Activated T-cell treated with anti-CD3 and anti-CD28 coated beads, Interleukin-2, amount 50 U/mL, for 72 hours (primary cell): Measurements from ENCODE around the gene NRG2. TPM values are rescaled to one million over a fixed set of nuclear protein-coding genes. Genes with fewer than 3 reads are reported as not detected.

Experiments used
- ATAC-seq, 2 donors: fragments of 150-1000 bp; cut with Tn5 transposase; replicated peaks in 1 of 2; 2 replicates each; pipeline ENCODE4 v1.10.0; 2021; ENCODE audit warnings: moderate library complexity in 2 of 2, mild to moderate bottlenecking in 1 of 2
- DNase-seq, 2 donors: peaks; one replicate each; pipeline ENCODE4 v3.0.0; 2021 to 2022; ENCODE audit warnings: mixed read lengths in 1 of 2
- H3K27ac Mint-ChIP-seq: one replicate; pipeline ENCODE4 v1.8.0; 2022; ENCODE audit warnings: mild to moderate bottlenecking, moderate library complexity, mixed read lengths
- H3K27me3 Mint-ChIP-seq: one replicate; pipeline ENCODE4 v1.8.0; 2022; ENCODE audit warnings: low read depth, mixed read lengths
- H3K36me3 Mint-ChIP-seq, 2 donors: one replicate each; pipeline ENCODE4 v1.8.0; 2022; ENCODE audit warnings: mixed read lengths in 2 of 2, mild to moderate bottlenecking in 1 of 2; ENCODE audit not compliant: insufficient read depth in 2 of 2
- H3K4me1 Mint-ChIP-seq: one replicate; pipeline ENCODE4 v1.8.0; 2022; ENCODE audit warnings: low read depth, mixed read lengths
- H3K4me3 Mint-ChIP-seq, 2 donors: one replicate each; pipeline ENCODE4 v1.8.0; 2022; ENCODE audit warnings: mild to moderate bottlenecking in 2 of 2, mixed read lengths in 2 of 2, moderate library complexity in 2 of 2
- H3K9me3 Mint-ChIP-seq, 2 donors: one replicate each; pipeline ENCODE4 v1.8.0; 2022; ENCODE audit warnings: mixed read lengths in 2 of 2
- total RNA-seq, 2 donors: library from RNA; stranded (reverse); gene quantifications; one replicate each; pipeline ENCODE4 v1.2.3, GENCODE V29; 2022

NRG2 gene
- total RNA-seq, 2 donors from 2014 or later = 0.07 to 0.23 TPM

- Mint-ChIP-seq H3K4me1 (no peaks in the 10 kb centered on the region), H3K36me3 (no peaks in the 10 kb centered on the region), H3K4me3 (no peak overlapping the region), H3K9me3 (no peaks in the 10 kb centered on the region), H3K27ac (no peak overlapping the region), H3K27me3 (no peaks in the 10 kb centered on the region)
- ATAC-seq = no peak
- no peak for DNase-seq
Observed at GRCh38 chr5:140015706-140016105, 27.4 kb downstream of the NRG2 start.

GRCh38 chr5:140014751-140015150, 28.3 kb downstream of the NRG2 start:
- Mint-ChIP-seq H3K4me1 (no peaks in the 10 kb centered on the region), H3K9me3 (no peaks in the 10 kb centered on the region), H3K27ac (no peak overlapping the region), H3K4me3 (no peak overlapping the region), H3K36me3 (no peaks in the 10 kb centered on the region), H3K27me3 (peaks cover under 1% of the 10 kb centered on the region)
- ATAC-seq (no peak), DNase-seq (no peak)

DNA sequence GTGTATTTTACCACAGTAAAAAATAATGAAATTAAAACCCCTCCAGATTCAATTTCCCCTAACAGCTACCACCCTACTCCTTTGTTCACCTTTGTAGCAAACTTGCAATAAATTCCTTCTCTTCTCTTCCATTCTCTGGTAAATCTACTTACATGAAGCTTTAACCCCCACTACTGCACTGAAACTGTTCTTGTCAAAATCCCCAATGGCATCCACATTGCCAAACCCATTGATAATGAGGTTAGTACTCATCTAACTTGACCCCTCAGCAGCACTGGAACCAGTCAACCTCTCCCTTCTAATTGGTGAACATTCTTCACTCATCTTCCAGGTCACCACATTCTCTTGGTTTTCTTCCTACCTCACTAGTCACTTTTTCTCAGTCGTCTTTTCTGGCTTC, 29.6 kb downstream of the NRG2 start:
- no peak for DNase-seq
- Mint-ChIP-seq H3K27me3 (peaks cover 5% of the 10 kb centered on the region), H3K4me3 (no peak overlapping the region), H3K27ac (no peak overlapping the region), H3K36me3 (no peaks in the 10 kb centered on the region), H3K9me3 (no peaks in the 10 kb centered on the region), H3K4me1 (no peaks in the 10 kb centered on the region)
- no peak for ATAC-seq

DNA sequence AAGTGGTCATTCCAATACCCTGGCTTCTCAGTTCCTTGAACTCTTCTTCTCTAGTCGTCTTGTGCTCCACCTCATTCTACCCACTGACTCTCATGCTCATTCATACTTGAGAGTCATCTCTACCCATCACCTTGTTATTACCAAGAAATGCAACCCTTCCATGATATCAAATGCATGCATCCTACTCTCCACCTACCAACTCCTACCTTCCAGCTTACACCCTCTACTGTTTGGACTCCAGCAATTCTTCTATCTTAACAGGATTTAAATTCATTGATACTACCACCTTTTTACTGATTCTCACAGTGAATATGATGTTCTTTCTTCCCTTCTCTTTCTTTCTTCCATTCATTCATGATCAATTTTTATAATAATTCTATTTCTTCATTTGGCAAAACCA, 30.7 kb downstream of the NRG2 start:
- no peak overlapping the region for H3K27ac Mint-ChIP-seq
- H3K4me3 Mint-ChIP-seq = no peak overlapping the region
- no peaks in the 10 kb centered on the region for H3K36me3 Mint-ChIP-seq
- H3K9me3 Mint-ChIP-seq = no peaks in the 10 kb centered on the region
- H3K4me1 Mint-ChIP-seq = no peaks in the 10 kb centered on the region
- ATAC-seq (no peak), DNase-seq (no peak)
- peaks cover 5% of the 10 kb centered on the region for H3K27me3 Mint-ChIP-seq

GRCh38 chr5:140011297-140011802, 31.7 kb downstream of the NRG2 start:
- H3K27me3 Mint-ChIP-seq = peaks cover 5% of the 10 kb centered on the region
- H3K9me3 Mint-ChIP-seq = no peaks in the 10 kb centered on the region
- H3K4me3 Mint-ChIP-seq = no peak overlapping the region
- DNase-seq (no peak), ATAC-seq (no peak)
- H3K27ac Mint-ChIP-seq = no peak overlapping the region
- H3K36me3 Mint-ChIP-seq = no peaks in the 10 kb centered on the region
- H3K4me1 Mint-ChIP-seq = no peaks in the 10 kb centered on the region

DNA sequence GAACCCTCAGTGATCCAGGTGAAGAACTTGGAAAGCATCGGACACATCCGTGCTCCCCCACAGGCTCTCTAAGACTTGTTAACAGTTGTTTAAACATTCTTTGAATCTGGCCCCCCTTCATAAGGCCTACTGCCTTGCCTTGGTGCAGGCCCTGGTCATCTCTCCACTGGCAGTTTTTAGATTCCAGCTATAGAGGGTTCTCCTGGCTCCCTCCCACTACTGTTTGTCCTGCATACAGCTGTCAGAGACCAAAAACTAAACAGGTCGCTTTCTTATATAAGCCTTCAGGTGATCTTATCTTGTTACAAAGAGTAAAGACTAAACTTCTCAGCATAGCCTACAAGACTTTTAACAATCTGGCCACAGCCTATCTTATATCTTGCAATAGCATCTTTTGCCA, 32.3 kb downstream of the NRG2 start:
- no peaks in the 10 kb centered on the region for H3K36me3 Mint-ChIP-seq

DNA sequence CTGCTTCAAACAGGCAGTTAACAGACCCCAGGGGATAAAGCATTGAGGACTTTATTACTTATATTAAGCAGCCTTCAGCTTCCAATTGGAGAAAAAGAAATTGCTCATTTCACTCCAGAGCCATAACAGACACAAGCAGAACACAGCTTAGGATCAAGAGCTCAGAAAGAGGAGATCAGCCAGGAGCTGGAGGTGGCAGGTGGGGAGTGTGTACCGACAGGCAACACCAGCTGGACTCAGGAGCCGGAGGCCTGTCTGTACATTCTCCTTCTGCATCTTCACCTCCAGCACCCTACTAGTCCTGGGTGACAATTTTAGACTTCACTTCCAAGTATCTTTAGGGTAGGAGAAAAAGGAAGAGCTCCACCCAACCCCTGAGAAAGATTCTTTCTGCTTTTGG, 35.8 kb downstream of the NRG2 start:
- H3K4me1 Mint-ChIP-seq = no peaks in the 10 kb centered on the region
- peaks cover 33% of the 10 kb centered on the region for H3K27me3 Mint-ChIP-seq
- no peaks in the 10 kb centered on the region for H3K36me3 Mint-ChIP-seq
- no peaks in the 10 kb centered on the region for H3K9me3 Mint-ChIP-seq
- H3K27ac Mint-ChIP-seq = no peak overlapping the region
- DNase-seq = no peak
- H3K4me3 Mint-ChIP-seq = no peak overlapping the region
- no peak for ATAC-seq

More for the DNA sequence above, 32.3 kb downstream of the NRG2 start:
- Mint-ChIP-seq H3K27ac (no peak overlapping the region), H3K9me3 (no peaks in the 10 kb centered on the region), H3K4me1 (no peaks in the 10 kb centered on the region), H3K4me3 (no peak overlapping the region), H3K27me3 (peaks cover 5% of the 10 kb centered on the region)
- DNase-seq (no peak), ATAC-seq (no peak)

- Mint-ChIP-seq H3K27ac (no peak overlapping the region), H3K36me3 (no peaks in the 10 kb centered on the region), H3K27me3 (peaks cover 45% of the 10 kb centered on the region)
Observed at GRCh38 chr5:140005145-140005591, 37.9 kb downstream of the NRG2 start.

DNA sequence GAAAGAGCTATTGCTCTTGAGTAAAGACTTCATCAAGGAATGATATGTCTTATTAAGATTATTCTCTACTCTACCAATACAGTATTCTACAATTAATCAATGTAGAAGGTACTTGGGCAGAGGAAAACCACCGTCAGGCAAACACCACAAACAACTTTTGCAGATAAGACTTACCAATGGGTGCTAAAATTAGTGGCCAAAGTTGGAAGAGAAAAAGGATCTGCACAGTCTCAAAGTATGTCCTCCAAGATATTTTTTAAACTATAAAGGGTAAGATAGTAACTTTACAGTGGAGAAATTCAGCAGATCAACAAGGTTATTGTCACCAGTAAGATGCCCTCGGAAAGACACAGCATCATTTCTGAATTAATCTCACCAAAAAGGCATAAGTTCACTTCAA, 38.9 kb downstream of the NRG2 start:
- DNase-seq (no peak), ATAC-seq (no peak)
- H3K36me3 Mint-ChIP-seq = no peaks in the 10 kb centered on the region
- no peak overlapping the region for H3K4me3 Mint-ChIP-seq
- H3K27me3 Mint-ChIP-seq = peaks cover 40% of the 10 kb centered on the region
- H3K9me3 Mint-ChIP-seq = no peaks in the 10 kb centered on the region
- no peak overlapping the region for H3K27ac Mint-ChIP-seq
- no peaks in the 10 kb centered on the region for H3K4me1 Mint-ChIP-seq

More at GRCh38 chr5:140005145-140005591, 37.9 kb downstream of the NRG2 start:
- DNase-seq = no peak
- no peak for ATAC-seq
- H3K4me3 Mint-ChIP-seq = no peak overlapping the region
- no peaks in the 10 kb centered on the region for H3K9me3 Mint-ChIP-seq
- no peaks in the 10 kb centered on the region for H3K4me1 Mint-ChIP-seq

DNA sequence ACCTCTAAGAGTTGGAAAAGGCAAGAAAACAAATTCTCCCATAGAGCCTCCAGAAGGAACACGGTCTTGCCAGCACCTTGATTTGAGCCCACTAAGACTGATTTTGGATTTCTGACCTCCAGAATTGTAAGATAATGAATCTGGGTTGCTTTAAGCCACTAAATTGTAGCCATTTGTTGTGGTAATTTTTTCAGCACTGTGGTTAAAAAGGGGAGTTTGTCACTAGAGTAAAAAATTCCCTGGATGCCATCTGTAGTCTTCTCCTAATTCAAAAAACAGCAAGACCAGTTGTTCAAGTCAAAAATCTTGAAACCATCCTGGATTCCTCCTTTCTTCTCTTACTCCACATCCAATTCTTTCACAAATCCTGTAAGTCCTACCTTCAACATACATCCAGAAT, 39.6 kb downstream of the NRG2 start:
- Mint-ChIP-seq H3K4me1 (no peaks in the 10 kb centered on the region), H3K36me3 (no peaks in the 10 kb centered on the region), H3K27me3 (peaks cover 40% of the 10 kb centered on the region), H3K27ac (no peak overlapping the region), H3K4me3 (no peak overlapping the region), H3K9me3 (no peaks in the 10 kb centered on the region)
- DNase-seq = no peak
- ATAC-seq = no peak

DNA sequence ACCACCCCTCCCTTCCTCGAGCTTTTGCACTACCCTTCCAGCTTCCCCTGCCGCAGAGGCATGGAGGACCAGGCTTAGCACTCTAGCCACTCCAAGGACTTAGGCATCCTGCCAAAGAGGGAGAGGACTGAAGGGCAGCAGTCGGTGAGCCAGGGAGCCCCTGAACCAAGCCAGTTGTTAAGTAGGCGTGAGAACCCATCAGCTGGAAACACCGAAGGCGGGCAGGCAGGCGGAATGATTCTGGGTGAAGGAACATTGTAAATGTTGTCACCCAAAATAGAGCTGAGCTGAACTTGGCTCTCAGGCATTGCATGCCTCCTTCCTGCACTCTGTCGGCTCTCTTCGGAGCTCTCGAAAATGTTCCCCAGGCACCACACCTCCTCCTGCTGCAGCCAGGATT, 42.8 kb downstream of the NRG2 start:
- ATAC-seq (no peak), DNase-seq (no peak)
- Mint-ChIP-seq H3K27ac (no peak overlapping the region), H3K36me3 (no peaks in the 10 kb centered on the region), H3K9me3 (no peaks in the 10 kb centered on the region), H3K4me3 (no peak overlapping the region), H3K27me3 (peaks cover 42% of the 10 kb centered on the region), H3K4me1 (no peaks in the 10 kb centered on the region)

- H3K4me3 Mint-ChIP-seq = no peak overlapping the region
- no peaks in the 10 kb centered on the region for H3K9me3 Mint-ChIP-seq
- no peak overlapping the region for H3K27ac Mint-ChIP-seq
- ATAC-seq (no peak), DNase-seq (no peak)
- peaks cover 43% of the 10 kb centered on the region for H3K27me3 Mint-ChIP-seq
- H3K4me1 Mint-ChIP-seq = no peaks in the 10 kb centered on the region
- no peaks in the 10 kb centered on the region for H3K36me3 Mint-ChIP-seq
Observed at GRCh38 chr5:139998837-139999236, 44.3 kb downstream of the NRG2 start.

DNA sequence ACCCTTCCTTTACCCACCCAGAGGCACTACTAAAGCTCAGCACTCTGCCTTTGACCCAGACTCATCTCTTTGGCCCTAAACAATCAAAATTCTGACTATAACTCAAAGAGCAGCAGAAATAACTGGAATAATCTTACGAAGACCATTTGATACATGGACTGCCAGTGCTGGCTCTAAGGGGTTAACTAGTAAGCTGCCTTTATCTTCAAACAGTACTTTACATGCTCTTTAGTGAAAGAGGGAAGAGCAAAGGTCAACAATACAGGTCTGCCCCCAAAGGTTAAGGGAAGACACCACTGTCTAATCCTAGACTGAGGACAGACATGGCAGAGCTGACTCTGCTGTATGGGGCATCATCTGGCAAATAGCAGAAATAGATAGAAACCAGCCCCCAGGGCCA, 45.8 kb downstream of the NRG2 start:
- no peak overlapping the region for H3K27ac Mint-ChIP-seq
- DNase-seq (no peak), ATAC-seq (no peak)
- peaks cover 41% of the 10 kb centered on the region for H3K27me3 Mint-ChIP-seq
- no peak overlapping the region for H3K4me3 Mint-ChIP-seq
- no peaks in the 10 kb centered on the region for H3K36me3 Mint-ChIP-seq
- no peaks in the 10 kb centered on the region for H3K9me3 Mint-ChIP-seq
- H3K4me1 Mint-ChIP-seq = no peaks in the 10 kb centered on the region

DNA sequence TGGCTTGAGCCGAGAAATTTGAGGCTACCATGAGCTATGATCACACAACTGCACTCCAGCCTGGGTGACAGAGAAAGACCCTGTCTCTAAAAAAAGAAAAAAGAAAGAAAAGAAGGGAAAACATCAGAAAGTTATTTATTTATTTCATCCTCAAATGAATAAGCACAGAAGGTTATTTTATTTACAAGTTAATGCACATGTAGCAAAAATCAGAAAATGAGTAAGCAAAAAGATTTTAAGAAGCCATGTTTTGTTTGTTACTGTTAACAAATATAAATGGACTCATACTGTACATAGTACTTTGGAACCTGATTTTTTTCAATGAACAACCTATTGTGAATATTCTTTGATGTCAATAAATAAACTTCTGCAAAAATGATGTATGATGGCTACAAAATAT, 47.2 kb downstream of the NRG2 start:
- no peak for DNase-seq
- no peak overlapping the region for H3K4me3 Mint-ChIP-seq
- H3K27ac Mint-ChIP-seq = no peak overlapping the region
- no peaks in the 10 kb centered on the region for H3K4me1 Mint-ChIP-seq
- H3K36me3 Mint-ChIP-seq = no peaks in the 10 kb centered on the region
- H3K27me3 Mint-ChIP-seq = peaks cover 44% of the 10 kb centered on the region
- no peak for ATAC-seq
- H3K9me3 Mint-ChIP-seq = no peaks in the 10 kb centered on the region
